Measurements from ENCODE around the gene TTC28. TPM values are rescaled to one million over a fixed set of nuclear protein-coding genes. Genes with fewer than 3 reads are reported as not detected.

The TTC28 gene
- total and polyA plus RNA-seq, 10 of the 15 experiments (the other 5 are each of a cell fraction or from before 2014, with no cell fraction given), result 0.15 to 8.4 (median 1.4) TPM

- BruUV-seq (replicated peaks), result no TSS peak
- H3K27ac ChIP-seq (ENCODE audit: control insufficient read depth, insufficient read depth), result no peak overlapping the region
- H3K9ac ChIP-seq (ENCODE audit: control insufficient read depth, insufficient read depth, low read length), result no peak overlapping the region
- FAIRE-seq (no peak), ATAC-seq (no peak), DNase-seq (ENCODE audit: low read depth, low spot score) (no peak)
- ChIA-PET CTCF (interaction anchor here (1.0 kb wide), 1 partner anchor 10 kb away, joined by 3 read pairs; no protein-coding TSS in a partner anchor), SMC1A (ENCODE audit: uncharacterized antibody, unreplicated experiment) (no interaction called here), POLR2A (no interaction called here), RAD21 (ENCODE audit: unreplicated experiment) (no interaction called here)
- no peaks in the 10 kb centered on the region for H3K9me3 ChIP-seq (replicated peaks; ENCODE audit: control insufficient read depth, insufficient read depth, low read length)
- peaks cover 1% of the 10 kb centered on the region; the same call in 1 of the 2 replicates for H3K4me1 ChIP-seq (ENCODE audit: control insufficient read depth, insufficient read depth, low read length)
- no peak overlapping the region for H3K4me3 ChIP-seq
- H3K36me3 ChIP-seq (ENCODE audit: control insufficient read depth in 2 of 2, insufficient read depth in 2 of 2, low read length in 1 of 2), result no peaks in the 10 kb centered on the region; a peak in 2 of 4 replicates
- TF ChIP-seq, protein P1, sequence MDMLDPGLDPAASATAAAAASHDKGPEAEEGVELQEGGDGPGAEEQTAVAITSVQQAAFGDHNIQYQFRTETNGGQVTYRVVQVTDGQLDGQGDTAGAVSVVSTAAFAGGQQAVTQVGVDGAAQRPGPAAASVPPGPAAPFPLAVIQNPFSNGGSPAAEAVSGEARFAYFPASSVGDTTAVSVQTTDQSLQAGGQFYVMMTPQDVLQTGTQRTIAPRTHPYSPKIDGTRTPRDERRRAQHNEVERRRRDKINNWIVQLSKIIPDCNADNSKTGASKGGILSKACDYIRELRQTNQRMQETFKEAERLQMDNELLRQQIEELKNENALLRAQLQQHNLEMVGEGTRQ (IDR thresholded peaks at IDR 0.05; ENCODE audit: borderline replicate concordance, low read depth, low read length), result no peak
- no peak for TF ChIP-seq NBN (IDR thresholded peaks at IDR 0.05)
- TF ChIP-seq ZNF687 (IDR thresholded peaks at IDR 0.05), result no peak
- TF ChIP-seq MXI1 (IDR thresholded peaks at IDR 0.05; ENCODE audit: low read depth, low read length), result no peak
- no peak for TF ChIP-seq SREBF1 (IDR thresholded peaks at IDR 0.05; ENCODE audit: low read length)
- TF ChIP-seq, protein P2, sequence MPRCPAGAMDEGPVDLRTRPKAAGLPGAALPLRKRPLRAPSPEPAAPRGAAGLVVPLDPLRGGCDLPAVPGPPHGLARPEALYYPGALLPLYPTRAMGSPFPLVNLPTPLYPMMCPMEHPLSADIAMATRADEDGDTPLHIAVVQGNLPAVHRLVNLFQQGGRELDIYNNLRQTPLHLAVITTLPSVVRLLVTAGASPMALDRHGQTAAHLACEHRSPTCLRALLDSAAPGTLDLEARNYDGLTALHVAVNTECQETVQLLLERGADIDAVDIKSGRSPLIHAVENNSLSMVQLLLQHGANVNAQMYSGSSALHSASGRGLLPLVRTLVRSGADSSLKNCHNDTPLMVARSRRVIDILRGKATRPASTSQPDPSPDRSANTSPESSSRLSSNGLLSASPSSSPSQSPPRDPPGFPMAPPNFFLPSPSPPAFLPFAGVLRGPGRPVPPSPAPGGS (IDR thresholded peaks at IDR 0.05; ENCODE audit: borderline replicate concordance, insufficient read depth, low read depth, low read length, poor library complexity, severe bottlenecking), result no peak
- TF ChIP-seq BHLHE40 (IDR thresholded peaks at IDR 0.05; ENCODE audit: borderline replicate concordance in 1 of 2, low read depth in 2 of 2, low read length in 1 of 2), result no peak
- intact Hi-C loops (cut with micrococcal nuclease; ENCODE audit: unreplicated experiment), result no loop called here
- no peaks in the 10 kb centered on the region for H3K27me3 ChIP-seq (replicated peaks in 1 of 2; ENCODE audit: control insufficient read depth in 2 of 2, insufficient read depth in 2 of 2, low read length in 1 of 2)
- H2AFZ ChIP-seq (ENCODE audit: control insufficient read depth, low read depth, low read length), result no peak overlapping the region
- no peaks in the 10 kb centered on the region for H4K20me1 ChIP-seq (ENCODE audit: control insufficient read depth, insufficient read depth)
- 98% methylated on average over 6 of the region's 6 CpGs for WGBS (ENCODE audit: insufficient coverage, insufficient replicate concordance, low lambda C conversion rate, missing lambda C conversion rate)
- in situ Hi-C loops (cut with MboI), result no loop called here
- no peak overlapping the region for H3K4me2 ChIP-seq (ENCODE audit: control insufficient read depth, insufficient read depth)
- H3K79me2 ChIP-seq (ENCODE audit: control insufficient read depth, insufficient read depth, low read length), result no peaks in the 10 kb centered on the region
These were observed 32.5 kb upstream of the TTC28 start for GRCh38 chr22:28711820-28712777.

Data from GM12878 (cell line).